NT2/D1 (cell line): ENCODE measurements around the gene TFAP2E.

Experiments used
- SUZ12 ChIP-seq: IDR thresholded peaks from 2 replicates; pipeline ENCODE4 v1.6.1; 2011; ENCODE audit not compliant: insufficient read length, insufficient read depth; ENCODE audit errors: extremely low read depth
- YY1 ChIP-seq: IDR thresholded peaks from 2 replicates; pipeline ENCODE4 v1.6.1; 2011; ENCODE audit not compliant: insufficient read length, insufficient read depth

DNA sequence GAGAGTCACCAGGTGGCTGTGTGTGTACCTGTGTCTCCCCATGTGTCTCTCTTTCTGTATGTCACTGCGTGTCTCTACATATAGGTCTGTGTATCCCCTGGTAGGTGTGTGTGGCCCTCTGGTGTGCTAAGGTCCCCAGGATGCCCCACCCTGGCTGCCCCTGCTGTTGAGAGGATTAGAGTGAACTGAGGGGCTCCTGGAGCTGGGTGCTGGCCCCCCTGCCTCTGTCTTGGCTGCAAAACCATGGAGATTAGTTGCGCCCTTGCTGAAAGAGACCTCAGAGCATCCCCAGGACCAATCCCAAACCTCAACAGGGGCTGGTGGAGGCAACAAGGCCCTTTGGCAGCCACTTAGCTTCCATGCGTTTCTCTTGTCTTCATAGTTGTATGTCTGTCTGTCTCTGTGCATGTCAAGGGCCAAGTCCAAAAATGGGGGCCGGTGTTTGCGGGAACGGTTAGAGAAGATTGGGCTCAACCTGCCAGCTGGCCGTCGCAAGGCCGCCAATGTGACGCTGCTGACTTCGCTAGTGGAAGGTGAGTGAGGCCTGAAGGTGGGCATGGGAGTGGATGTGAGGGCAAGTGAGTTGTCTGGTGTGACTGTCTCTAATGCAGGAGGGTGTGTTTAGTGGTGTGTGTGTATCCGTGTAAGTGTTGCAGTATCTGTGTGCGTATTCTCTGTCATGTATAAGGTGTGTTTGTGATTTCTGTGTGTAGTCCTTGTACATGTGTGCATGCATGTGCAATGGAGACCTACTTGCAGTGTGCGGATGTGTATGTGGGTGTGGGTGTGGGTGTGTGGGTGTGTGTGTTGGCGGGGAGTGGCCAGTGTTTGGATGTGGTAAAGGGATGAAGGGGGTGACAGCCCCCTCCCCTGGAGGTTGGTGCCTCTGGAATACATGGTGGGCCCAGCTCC lies 16.7 kb downstream of the TFAP2E start:
- TF ChIP-seq YY1 (no peak), SUZ12 (no peak)
